Measurements from ENCODE around the gene MED27. TPM values are rescaled to one million over a fixed set of nuclear protein-coding genes. Genes with fewer than 3 reads are reported as not detected.

MED27 gene
- total and polyA plus RNA-seq, 2 donors (not counting 1 experiment from before 2014, with no cell fraction given): 13.4 to 44.7 TPM

GRCh38 chr9:131840220-131840619, 239.4 kb downstream of the MED27 start:
- no peak overlapping the region for H3K9ac ChIP-seq (ENCODE audit: insufficient read depth, low read length)
- H4K20me1 ChIP-seq (ENCODE audit: control insufficient read depth, extremely low read depth, insufficient read depth, low read length): no peaks in the 10 kb centered on the region
- H3K27ac ChIP-seq (ENCODE audit: insufficient read depth, low read length): no peak overlapping the region
- no peaks in the 10 kb centered on the region for H3K79me2 ChIP-seq (ENCODE audit: control insufficient read depth, insufficient read depth, low read length)
- H3K4me2 ChIP-seq (ENCODE audit: extremely low read depth, insufficient read depth, low read length): no peak overlapping the region
- no peak for DNase-seq (ENCODE audit: low read depth in 2 of 2)
- peaks cover 2% of the 10 kb centered on the region for H3K27me3 ChIP-seq (ENCODE audit: control insufficient read depth, insufficient read depth, low read length)
- H2AFZ ChIP-seq (ENCODE audit: low read length): no peak overlapping the region
- no peak overlapping the region for H3K4me3 ChIP-seq (replicated peaks in 1 of 4; ENCODE audit: control extremely low read depth in 1 of 4, insufficient read depth in 1 of 4, low read depth in 3 of 4, low read length in 4 of 4)
- no peaks in the 10 kb centered on the region for H3K9me3 ChIP-seq (ENCODE audit: control insufficient read depth, insufficient read depth, low read depth, low read length)
- H3K36me3 ChIP-seq (ENCODE audit: control insufficient read depth, insufficient read depth, low read length): no peaks in the 10 kb centered on the region
- TF ChIP-seq, protein P1, sequence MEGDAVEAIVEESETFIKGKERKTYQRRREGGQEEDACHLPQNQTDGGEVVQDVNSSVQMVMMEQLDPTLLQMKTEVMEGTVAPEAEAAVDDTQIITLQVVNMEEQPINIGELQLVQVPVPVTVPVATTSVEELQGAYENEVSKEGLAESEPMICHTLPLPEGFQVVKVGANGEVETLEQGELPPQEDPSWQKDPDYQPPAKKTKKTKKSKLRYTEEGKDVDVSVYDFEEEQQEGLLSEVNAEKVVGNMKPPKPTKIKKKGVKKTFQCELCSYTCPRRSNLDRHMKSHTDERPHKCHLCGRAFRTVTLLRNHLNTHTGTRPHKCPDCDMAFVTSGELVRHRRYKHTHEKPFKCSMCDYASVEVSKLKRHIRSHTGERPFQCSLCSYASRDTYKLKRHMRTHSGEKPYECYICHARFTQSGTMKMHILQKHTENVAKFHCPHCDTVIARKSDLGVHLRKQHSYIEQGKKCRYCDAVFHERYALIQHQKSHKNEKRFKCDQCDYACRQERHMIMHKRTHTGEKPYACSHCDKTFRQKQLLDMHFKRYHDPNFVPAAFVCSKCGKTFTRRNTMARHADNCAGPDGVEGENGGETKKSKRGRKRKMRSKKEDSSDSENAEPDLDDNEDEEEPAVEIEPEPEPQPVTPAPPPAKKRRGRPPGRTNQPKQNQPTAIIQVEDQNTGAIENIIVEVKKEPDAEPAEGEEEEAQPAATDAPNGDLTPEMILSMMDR (conservative IDR thresholded peaks at IDR 0.05 in 1 of 2, IDR thresholded peaks at IDR 0.05 in 1 of 2; ENCODE audit: low read depth in 1 of 2, low read length in 2 of 2): no peak
- TF ChIP-seq EZH2 (IDR thresholded peaks at IDR 0.05; ENCODE audit: low read length, missing control alignments): no peak
- no peaks in the 10 kb centered on the region for H3K4me1 ChIP-seq (ENCODE audit: control insufficient read depth, extremely low read depth, insufficient read depth, low read length)

GRCh38 chr9:131839281-131840084, 240.2 kb downstream of the MED27 start:
- Histone ChIP-seq H3K4me2 (ENCODE audit: extremely low read depth, insufficient read depth, low read length) (no peak overlapping the region), H3K4me3 (replicated peaks in 1 of 4; ENCODE audit: control extremely low read depth in 1 of 4, insufficient read depth in 1 of 4, low read depth in 3 of 4, low read length in 4 of 4) (no peak overlapping the region), H3K36me3 (ENCODE audit: control insufficient read depth, insufficient read depth, low read length) (no peaks in the 10 kb centered on the region), H2AFZ (ENCODE audit: low read length) (no peak overlapping the region), H3K27ac (ENCODE audit: insufficient read depth, low read length) (no peak overlapping the region), H3K4me1 (ENCODE audit: control insufficient read depth, extremely low read depth, insufficient read depth, low read length) (no peaks in the 10 kb centered on the region), H3K79me2 (ENCODE audit: control insufficient read depth, insufficient read depth, low read length) (no peaks in the 10 kb centered on the region), H3K9ac (ENCODE audit: insufficient read depth, low read length) (no peak overlapping the region), H3K9me3 (ENCODE audit: control insufficient read depth, insufficient read depth, low read depth, low read length) (no peaks in the 10 kb centered on the region), H3K27me3 (ENCODE audit: control insufficient read depth, insufficient read depth, low read length) (peaks cover 2% of the 10 kb centered on the region), H4K20me1 (ENCODE audit: control insufficient read depth, extremely low read depth, insufficient read depth, low read length) (no peaks in the 10 kb centered on the region)
- peak; percentile 51 to 80 for DNase-seq (ENCODE audit: low read depth in 2 of 2)
- TF ChIP-seq EZH2 (IDR thresholded peaks at IDR 0.05; ENCODE audit: low read length, missing control alignments): no peak
- TF ChIP-seq, protein P1 (conservative IDR thresholded peaks at IDR 0.05 in 1 of 2, IDR thresholded peaks at IDR 0.05 in 1 of 2; ENCODE audit: low read depth in 1 of 2, low read length in 2 of 2): no peak

DNA sequence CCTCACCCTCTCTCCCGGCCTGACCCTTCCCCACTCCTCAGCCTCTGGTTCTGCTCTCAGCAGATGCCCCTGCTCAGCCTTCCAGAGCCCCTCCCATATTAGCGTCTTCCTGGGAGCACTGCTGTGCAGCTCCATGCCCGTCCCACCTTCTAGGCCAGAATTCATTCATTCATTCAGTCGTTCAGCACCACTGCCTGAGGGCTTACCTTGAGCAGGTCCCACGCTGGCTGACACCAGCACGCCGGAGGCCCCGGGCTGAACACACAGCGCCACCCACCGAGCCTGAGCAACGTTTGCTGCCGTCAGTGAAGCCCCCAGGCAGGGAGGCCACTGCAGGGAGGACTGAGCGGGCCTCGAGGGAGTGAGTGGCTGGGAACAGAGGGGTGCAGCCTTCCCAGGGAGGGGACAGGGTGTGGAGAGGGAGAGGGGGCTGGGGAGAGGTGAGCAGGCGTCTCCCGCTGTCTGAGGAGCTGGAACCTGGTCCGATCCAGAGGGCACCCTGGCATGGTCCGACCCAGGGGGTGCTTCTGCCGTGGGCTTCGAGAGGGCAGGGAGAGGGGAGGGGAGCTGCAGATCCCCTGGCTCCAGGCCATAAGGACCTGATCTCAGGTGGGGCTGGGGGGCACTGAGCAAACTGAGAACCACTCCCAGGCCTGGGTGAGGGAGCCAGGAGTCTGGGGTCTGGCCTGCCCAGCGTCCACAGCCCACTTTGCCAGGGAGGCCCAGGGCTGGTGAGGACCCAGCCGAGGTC, 241.0 kb downstream of the MED27 start:
- H3K9me3 ChIP-seq (ENCODE audit: control insufficient read depth, insufficient read depth, low read depth, low read length): no peaks in the 10 kb centered on the region
- H3K79me2 ChIP-seq (ENCODE audit: control insufficient read depth, insufficient read depth, low read length): no peaks in the 10 kb centered on the region
- H3K27ac ChIP-seq (ENCODE audit: insufficient read depth, low read length): no peak overlapping the region
- no peak overlapping the region for H3K4me3 ChIP-seq (replicated peaks in 1 of 4; ENCODE audit: control extremely low read depth in 1 of 4, insufficient read depth in 1 of 4, low read depth in 3 of 4, low read length in 4 of 4)
- no peaks in the 10 kb centered on the region for H3K36me3 ChIP-seq (ENCODE audit: control insufficient read depth, insufficient read depth, low read length)
- H2AFZ ChIP-seq (ENCODE audit: low read length): no peak overlapping the region
- no peaks in the 10 kb centered on the region for H3K4me1 ChIP-seq (ENCODE audit: control insufficient read depth, extremely low read depth, insufficient read depth, low read length)
- H4K20me1 ChIP-seq (ENCODE audit: control insufficient read depth, extremely low read depth, insufficient read depth, low read length): no peaks in the 10 kb centered on the region
- DNase-seq (ENCODE audit: low read depth in 2 of 2): no peak
- H3K9ac ChIP-seq (ENCODE audit: insufficient read depth, low read length): no peak overlapping the region
- no peak overlapping the region for H3K4me2 ChIP-seq (ENCODE audit: extremely low read depth, insufficient read depth, low read length)
- TF ChIP-seq EZH2 (IDR thresholded peaks at IDR 0.05; ENCODE audit: low read length, missing control alignments): no peak
- TF ChIP-seq, protein P1 (conservative IDR thresholded peaks at IDR 0.05 in 1 of 2, IDR thresholded peaks at IDR 0.05 in 1 of 2; ENCODE audit: low read depth in 1 of 2, low read length in 2 of 2): no peak
- peaks cover 2% of the 10 kb centered on the region for H3K27me3 ChIP-seq (ENCODE audit: control insufficient read depth, insufficient read depth, low read length)
